ENCODE results near the gene DDRGK1. TPM values are rescaled to one million over a fixed set of nuclear protein-coding genes. Genes with fewer than 3 reads are reported as not detected.

The DDRGK1 gene
- total and polyA plus RNA-seq, 2 of the 8 experiments (the other 6 are each of a cell fraction or from before 2014, with no cell fraction given): 29.4 to 42.0 TPM

DNA sequence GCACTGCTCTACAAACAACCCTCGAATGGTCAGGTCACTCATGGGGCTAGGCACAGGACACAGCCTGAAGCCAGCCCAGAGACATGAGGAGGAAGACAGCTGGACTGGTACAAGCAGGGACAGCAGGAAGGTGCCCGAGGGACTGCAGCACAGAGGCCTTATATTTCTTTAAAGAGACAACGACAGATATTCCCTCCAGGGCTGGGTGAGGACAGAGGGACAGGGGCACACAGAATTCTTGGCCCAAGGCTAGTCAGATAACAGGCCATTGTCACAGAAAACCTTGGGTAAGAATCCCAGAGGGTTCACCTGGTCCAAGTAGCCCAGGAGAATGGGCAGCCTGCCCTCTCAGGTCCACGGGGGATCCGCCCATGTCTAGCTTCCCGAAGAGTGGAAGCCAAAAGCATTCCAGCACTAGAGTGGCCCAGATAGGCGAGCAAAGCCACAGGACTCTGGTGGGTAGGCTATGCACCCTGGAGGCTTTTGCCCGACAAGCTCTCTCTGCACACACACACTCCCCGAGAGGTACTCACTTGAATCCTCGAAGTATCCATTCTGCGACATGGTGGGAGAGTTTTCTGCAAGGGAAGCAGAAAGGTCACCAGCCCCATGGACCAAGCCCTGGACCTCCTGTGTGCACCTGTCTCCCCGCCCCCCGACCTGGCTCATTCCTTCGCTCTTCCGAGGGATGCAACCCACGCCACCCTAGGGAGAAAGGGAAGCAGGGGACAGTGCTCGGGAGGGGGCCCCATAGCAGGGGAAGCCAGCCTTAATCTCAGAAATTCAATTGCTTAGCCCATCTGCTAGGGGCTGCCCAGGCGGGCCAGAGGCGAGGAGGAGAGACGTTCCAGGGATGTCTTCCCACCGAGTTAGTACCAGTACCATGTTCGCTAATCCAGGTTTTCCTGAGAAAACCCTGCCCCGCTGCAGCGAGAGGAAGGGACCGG lies 32.8 kb upstream of the DDRGK1 start:
- no peak overlapping the region for H4K5ac ChIP-seq (ENCODE audit: insufficient read length, low read depth, low read length)
- TF ChIP-seq KDM1A (IDR thresholded peaks at IDR 0.05; ENCODE audit: borderline replicate concordance, low read length): no peak
- TF ChIP-seq SRF (IDR thresholded peaks at IDR 0.05; ENCODE audit: low read depth, low read length): no peak
- no peak for TF ChIP-seq YY1 (IDR thresholded peaks at IDR 0.05; ENCODE audit: low read depth, low read length)
- TF ChIP-seq SP2 (IDR thresholded peaks at IDR 0.05; ENCODE audit: low read length): no peak
- no peak for TF ChIP-seq ZNF274 (IDR thresholded peaks at IDR 0.05; ENCODE audit: borderline replicate concordance, extremely low read depth, low read length)
- H2AFZ ChIP-seq (ENCODE audit: low read length): no peak overlapping the region
- no peak overlapping the region for H3K23ac ChIP-seq (ENCODE audit: insufficient read length)
- H2AK5ac ChIP-seq (ENCODE audit: low read depth, low read length): peak overlapping the region; percentile 82; the same call in 1 of the 2 replicates
- no peak overlapping the region for H3K4ac ChIP-seq (replicated peaks; ENCODE audit: insufficient read length, low read depth, low read length)
- H4K20me1 ChIP-seq (replicated peaks in 1 of 2; ENCODE audit: control insufficient read depth in 1 of 2, insufficient read depth in 2 of 2, low read length in 2 of 2): peaks cover 0 to 11% of the 10 kb centered on the region in 2 experiments
- H3K36me3 ChIP-seq (ENCODE audit: control insufficient read depth in 2 of 4, insufficient read depth in 4 of 4, low read length in 3 of 4): peaks cover 0 to 5% (median 0%) of the 10 kb centered on the region in 4 experiments; a peak in 1 of 8 replicates
- H3K27ac ChIP-seq (ENCODE audit: low read depth, low read length): no peak overlapping the region
- no peak overlapping the region for H4K91ac ChIP-seq (replicated peaks; ENCODE audit: insufficient read length, low read length)
- H2BK20ac ChIP-seq (ENCODE audit: low read length): 0 out of 2 replicates have a peak overlapping the region, but pooled peaks have one; percentile 48
- no peak overlapping the region for H2BK15ac ChIP-seq (ENCODE audit: low read length)
- no peak overlapping the region for H2BK5ac ChIP-seq (ENCODE audit: low read depth, low read length)
- H3K79me1 ChIP-seq (ENCODE audit: low read depth, low read length): no peaks in the 10 kb centered on the region
- peak overlapping the region in 1 of 4 experiments; percentile 13; a peak in 1 of 7 replicates for H3K9ac ChIP-seq (replicated peaks in 1 of 4; ENCODE audit: extremely low read depth in 1 of 4, low read depth in 3 of 4, low read length in 3 of 4)
- peak overlapping the region; percentile 47 to 79 (median 76) for H3K4me3 ChIP-seq (ENCODE audit: extremely low read depth in 1 of 4, insufficient read depth in 2 of 4, low read depth in 3 of 4, low read length in 4 of 4)
- peaks cover 13 to 40% (median 35%) of the 10 kb centered on the region in 4 experiments for H3K27me3 ChIP-seq (replicated peaks in 1 of 4; ENCODE audit: control insufficient read depth in 3 of 4, extremely low read depth in 1 of 4, insufficient read depth in 3 of 4, low read length in 3 of 4)
- no peak overlapping the region; the same call in 1 of the 2 replicates for H4K8ac ChIP-seq (ENCODE audit: extremely low read depth, insufficient read depth, low read length)
- no peaks in the 10 kb centered on the region for H3K79me2 ChIP-seq (ENCODE audit: control insufficient read depth in 1 of 2, insufficient read depth in 2 of 2, low read length in 2 of 2)
- peaks cover 16% of the 10 kb centered on the region; the same call in 1 of the 2 replicates for H3K23me2 ChIP-seq (ENCODE audit: low read depth, low read length)
- WGBS, 2 experiments (ENCODE audit: extremely low coverage in 1 of 2, insufficient coverage in 1 of 2, insufficient read length in 1 of 2, insufficient replicate concordance in 2 of 2, low coverage in 1 of 2, low lambda C conversion rate in 2 of 2, missing lambda C conversion rate in 1 of 2): 76% methylated on average over 19 of the region's 25 CpGs; no CpG with 5 or more reads in 1 of the 2 experiments
- CTCF ChIA-PET (ENCODE audit: partially characterized antibody): interaction anchor here (1.1 to 3.3 kb wide), 4 partner anchors 10 to 18 kb away, joined by 3 to 15 read pairs (median 10); no protein-coding TSS in a partner anchor
- DNase-seq (ENCODE audit: low read depth in 1 of 2, low spot score in 2 of 2): no peak
- H3K4me2 ChIP-seq (ENCODE audit: insufficient read depth in 1 of 2, low read depth in 2 of 2, low read length in 2 of 2): peak overlapping the region; percentile 87 to 99
- FAIRE-seq: no peak
- H2BK12ac ChIP-seq (ENCODE audit: low read depth, low read length): peak overlapping the region; percentile 39; the same call in 1 of the 2 replicates
- POLR2A ChIA-PET (ENCODE audit: partially characterized antibody): interaction anchor here (1.0 to 3.1 kb wide), 3 partner anchors 9 to 78 kb away, joined by 3 to 14 read pairs (median 5); partner anchors contain the start of genes FASTKD5 and UBOX5
- no peak overlapping the region for H3K18ac ChIP-seq (ENCODE audit: extremely low read depth, low read length)
- H2BK120ac ChIP-seq (replicated peaks; ENCODE audit: low read depth, low read length): no peak overlapping the region
- H3K56ac ChIP-seq (replicated peaks; ENCODE audit: insufficient read length, low read depth, low read length): no peak overlapping the region
- no peaks in the 10 kb centered on the region for H3K9me3 ChIP-seq (ENCODE audit: insufficient read depth in 2 of 2, low read depth in 1 of 2, low read length in 1 of 2)
- no peak overlapping the region for H3K14ac ChIP-seq (ENCODE audit: insufficient read length)
- peaks cover 0 to 19% (median 7%) of the 10 kb centered on the region in 4 experiments; a peak in 6 of 7 replicates for H3K4me1 ChIP-seq (replicated peaks in 1 of 4; ENCODE audit: control insufficient read depth in 3 of 4, insufficient read depth in 4 of 4, low read length in 3 of 4)
